GM21423 (cell line): ENCODE measurements around the gene FGA.

ENCODE experiments used
- ATAC-seq: cut with Tn5 transposase; IDR thresholded peaks from one replicate; pipeline ENCODE4 v1.9.1; 2021; ENCODE audit warnings: mild to moderate bottlenecking, moderate library complexity; ENCODE audit not compliant: unreplicated experiment

FGA gene

GRCh38 chr4:154583230-154583629 lies 7.3 kb downstream of the FGA start:
- no peak for ATAC-seq

DNA sequence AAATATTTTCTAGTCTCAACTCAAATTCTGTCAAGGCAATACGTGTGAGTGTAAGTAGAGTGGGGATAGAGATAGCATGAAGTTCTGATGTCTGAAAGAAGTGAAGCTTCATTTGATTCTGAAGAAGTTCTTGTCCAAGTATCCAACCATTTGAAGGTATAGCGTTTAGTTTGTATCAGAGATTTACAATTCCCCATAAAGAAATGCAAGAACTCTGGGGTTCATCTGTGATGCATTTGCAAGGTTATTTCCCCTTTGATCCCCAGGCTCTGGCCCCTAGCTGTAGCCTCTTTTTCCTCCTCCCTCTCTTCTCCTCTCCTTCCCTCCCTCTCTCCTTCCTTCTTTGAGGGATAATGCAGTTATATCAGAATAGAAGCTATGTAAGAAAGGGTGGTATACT lies 7.8 kb downstream of the FGA start:
- no peak for ATAC-seq

DNA sequence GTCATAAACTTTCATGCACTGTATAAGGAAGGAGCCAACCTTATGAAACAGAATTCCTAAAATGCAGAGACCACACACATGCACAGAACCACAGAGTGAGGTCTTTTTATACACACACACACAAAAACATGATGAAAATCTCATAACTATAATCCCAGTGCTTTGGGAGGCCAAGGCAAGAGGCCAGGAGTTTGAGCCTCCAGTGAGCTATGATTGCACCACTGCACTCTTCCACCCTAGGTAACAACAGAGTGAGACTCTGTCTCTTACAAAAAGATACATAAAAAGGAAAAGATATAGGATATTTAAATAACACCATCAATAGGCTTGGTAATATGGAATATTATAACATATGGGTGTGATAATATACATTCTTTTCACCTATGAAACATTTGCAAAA lies 10.6 kb downstream of the FGA start:
- ATAC-seq, result no peak

DNA sequence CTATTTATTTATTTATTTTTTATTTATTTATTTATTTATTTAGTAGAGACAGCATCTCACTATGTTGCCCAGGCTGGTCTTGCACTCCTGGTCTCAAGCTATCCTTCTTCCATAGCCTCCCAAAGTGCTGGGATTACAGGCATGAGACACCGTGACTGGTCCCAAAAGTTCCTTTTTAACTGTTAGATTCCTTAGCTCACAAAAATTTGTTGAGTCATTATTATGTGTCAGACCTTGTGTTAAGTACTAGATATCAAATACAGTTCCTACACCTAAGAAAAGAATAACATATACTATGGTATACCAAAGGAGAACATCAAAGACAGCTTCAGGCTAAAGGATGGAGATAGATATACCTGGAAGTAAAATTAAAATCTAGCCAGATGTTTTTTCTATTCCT lies 11.6 kb downstream of the FGA start:
- no peak for ATAC-seq

DNA sequence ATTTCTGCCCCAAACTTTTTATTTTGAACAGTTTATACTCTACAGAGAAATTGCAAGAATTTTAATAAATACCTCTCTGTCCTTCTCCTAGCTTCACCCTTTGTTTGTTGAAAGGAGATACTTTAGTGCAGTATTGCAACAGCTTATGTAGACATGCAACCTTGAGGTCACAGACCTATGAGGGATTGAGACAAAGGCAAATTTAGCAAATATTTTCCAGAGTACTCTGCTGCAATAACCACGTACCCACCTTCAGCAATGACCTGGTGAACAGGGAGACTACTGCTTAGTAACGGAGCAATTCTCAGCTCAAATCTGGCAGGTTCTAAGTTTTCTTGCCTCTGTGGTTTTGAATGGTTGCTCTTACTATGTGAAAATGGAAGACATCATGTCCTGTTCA lies 13.2 kb downstream of the FGA start:
- ATAC-seq, result no peak

DNA sequence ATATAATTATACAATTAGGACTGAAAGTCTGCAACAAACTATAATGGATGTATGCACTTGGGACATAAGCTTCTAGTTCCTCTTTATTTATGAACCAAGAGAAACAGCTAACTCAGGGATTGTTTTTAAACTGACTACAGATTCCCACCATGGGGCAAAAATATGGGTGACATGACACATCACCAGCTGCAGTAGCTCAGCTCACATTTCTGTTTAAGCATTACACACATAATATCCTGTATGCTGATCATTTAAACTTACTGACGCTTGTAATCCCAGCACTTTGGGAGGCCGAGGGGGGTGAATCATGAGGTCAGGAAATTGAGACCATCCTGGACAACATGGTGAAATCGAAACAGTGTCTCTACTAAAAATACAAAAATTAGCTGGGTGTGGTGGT lies 16.2 kb downstream of the FGA start:
- ATAC-seq, result no peak

GRCh38 chr4:154573190-154573870 lies 17.2 kb downstream of the FGA start:
- ATAC-seq, result no peak

DNA sequence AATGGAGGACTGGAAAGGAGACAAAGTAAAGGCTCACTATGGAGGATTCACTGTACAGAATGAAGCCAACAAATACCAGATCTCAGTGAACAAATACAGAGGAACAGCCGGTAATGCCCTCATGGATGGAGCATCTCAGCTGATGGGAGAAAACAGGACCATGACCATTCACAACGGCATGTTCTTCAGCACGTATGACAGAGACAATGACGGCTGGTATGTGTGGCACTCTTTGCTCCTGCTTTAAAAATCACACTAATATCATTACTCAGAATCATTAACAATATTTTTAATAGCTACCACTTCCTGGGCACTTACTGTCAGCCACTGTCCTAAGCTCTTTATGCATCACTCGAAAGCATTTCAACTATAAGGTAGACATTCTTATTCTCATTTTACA lies 21.0 kb downstream of the FGA start:
- ATAC-seq, result no peak

DNA sequence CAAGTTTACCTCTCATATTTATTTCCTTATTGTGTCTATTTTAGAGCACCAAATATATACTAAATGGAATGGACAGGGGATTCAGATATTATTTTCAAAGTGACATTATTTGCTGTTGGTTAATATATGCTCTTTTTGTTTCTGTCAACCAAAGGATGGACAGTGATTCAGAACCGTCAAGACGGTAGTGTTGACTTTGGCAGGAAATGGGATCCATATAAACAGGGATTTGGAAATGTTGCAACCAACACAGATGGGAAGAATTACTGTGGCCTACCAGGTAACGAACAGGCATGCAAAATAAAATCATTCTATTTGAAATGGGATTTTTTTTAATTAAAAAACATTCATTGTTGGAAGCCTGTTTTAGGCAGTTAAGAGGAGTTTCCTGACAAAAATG lies 21.5 kb downstream of the FGA start:
- ATAC-seq, result no peak

DNA sequence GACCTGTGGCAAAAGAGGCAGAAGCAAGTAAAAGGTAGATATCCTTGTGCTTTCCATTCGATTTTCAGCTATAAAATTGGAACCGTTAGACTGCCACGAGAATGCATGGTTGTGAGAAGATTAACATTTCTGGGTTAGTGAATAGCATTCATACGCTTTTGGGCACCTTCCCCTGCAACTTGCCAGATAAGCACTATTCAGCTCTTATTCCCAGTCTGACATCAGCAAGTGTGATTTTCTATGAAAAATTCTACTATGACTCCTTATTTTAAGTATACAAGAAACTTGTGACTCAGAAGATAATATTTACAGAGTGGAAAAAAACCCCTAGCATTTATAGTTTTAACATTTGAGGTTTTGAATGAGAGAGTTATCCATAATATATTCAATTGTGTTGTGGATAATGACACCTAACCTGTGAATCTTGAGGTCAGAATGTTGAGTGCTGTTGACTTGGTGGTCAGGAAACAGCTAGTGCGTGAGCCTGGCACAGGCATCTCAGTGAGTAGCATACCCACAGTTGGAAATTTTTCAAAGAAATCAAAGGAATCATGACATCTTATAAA lies 23.8 kb downstream of the FGA start:
- no peak for ATAC-seq

GRCh38 chr4:154565704-154566103 lies 24.8 kb downstream of the FGA start:
- ATAC-seq, result no peak

DNA sequence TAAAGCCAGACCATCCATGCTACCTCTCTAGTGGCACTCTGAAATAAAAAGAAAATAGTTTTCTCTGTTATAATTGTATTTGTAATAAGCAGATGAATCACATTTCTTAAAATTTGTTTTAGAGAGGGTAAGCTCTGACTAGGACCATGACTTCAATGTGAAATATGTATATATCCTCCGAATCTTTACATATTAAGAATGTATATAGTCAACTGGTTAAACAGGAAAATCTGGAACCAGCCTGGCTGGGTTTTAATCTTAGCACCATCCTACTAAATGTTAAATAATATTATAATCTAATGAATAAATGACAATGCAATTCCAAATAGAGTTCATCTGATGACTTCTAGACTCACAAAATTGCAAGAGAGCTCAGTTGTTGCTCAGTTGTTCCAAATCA lies 26.2 kb downstream of the FGA start:
- no peak for ATAC-seq

GRCh38 chr4:154562697-154563254 lies 27.8 kb downstream of the FGA start, which contains the start of gene FGB:
Gene FGB, plus strand, starts transcription at chr4:154563011. Its CDS starts 8 bp downstream, at chr4:154563019.
- no peak for ATAC-seq

- no peak for ATAC-seq
Measured at GRCh38 chr4:154560824-154561231, 29.7 kb downstream of the FGA start.

DNA sequence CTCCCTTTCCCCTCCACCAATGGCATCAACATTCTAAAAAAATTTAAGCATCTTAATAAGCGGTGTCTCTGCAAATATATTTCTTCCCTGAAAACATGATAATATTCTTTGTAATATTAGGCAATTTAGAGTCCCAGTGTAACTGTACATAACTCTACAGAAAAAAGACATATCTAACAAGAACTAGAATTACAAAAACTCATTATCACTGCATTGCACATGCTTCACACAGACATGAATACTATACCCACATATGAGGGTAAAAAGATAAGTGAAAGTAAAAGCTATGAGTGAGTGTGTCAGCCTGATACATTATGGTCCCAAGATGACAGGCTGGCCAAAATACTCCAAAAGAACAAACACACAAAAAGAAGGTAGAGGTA lies 30.1 kb downstream of the FGA start:
- ATAC-seq, result no peak

- ATAC-seq, result peak; percentile 85
Measured at GRCh38 chr4:154559494-154560418, 30.8 kb downstream of the FGA start.

GRCh38 chr4:154559141-154559493 lies 31.4 kb downstream of the FGA start:
- peak; percentile 8 for ATAC-seq

GRCh38 chr4:154551872-154552686 lies 38.5 kb downstream of the FGA start:
- peak; percentile 51 for ATAC-seq

DNA sequence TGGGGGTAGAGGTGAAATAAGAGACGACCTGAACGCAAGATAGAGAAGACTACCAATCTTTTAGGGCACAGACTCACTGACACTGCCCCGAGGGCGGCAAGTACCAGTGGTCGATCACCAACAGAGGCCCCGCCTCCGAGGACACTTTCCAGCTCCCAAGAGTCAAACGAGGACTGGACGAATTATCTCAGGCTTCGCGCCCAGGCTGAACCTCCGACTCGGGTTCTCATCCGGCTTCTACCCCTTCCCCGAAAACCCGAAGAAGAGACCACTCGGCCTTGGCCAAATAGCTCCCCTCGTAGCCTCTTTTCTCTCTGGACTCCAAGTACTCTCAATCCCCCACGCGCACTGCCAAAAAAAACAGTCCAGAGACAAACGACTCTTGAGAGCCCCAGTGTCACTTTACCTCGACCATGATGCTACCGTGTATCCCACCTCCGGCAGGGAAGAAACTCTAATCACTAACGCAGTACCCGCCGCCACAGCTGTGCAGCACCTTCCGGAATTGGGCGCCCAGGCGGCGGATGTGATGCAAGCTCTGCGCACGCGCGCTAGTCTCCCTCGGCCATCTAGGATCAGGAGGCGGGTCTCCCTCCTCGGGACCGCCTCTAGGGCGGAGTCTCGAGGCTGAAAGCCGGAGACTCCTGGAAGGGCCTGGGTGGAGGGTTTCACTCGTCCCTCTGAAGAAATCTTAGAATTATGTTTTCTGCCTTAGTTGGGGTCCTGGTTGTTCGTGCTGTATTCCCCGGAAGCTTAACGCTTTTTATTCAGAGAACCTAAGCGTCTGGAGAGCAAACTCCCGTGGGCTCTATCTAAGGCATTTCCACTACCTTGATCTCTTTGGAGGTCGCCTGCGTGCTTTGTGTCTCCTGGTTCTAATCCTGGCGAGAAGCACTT lies 40.4 kb downstream of the FGA start, which contains the start of gene PLRG1:
Gene PLRG1, minus strand, starts transcription at position 507 of the 897 bp plus-strand sequence. Its CDS starts 92 bp downstream, at position 415.
- peak; percentile 98 for ATAC-seq

- no peak for ATAC-seq
Measured at GRCh38 chr4:154545689-154546088, 44.9 kb downstream of the FGA start.
